ENCODE data around the gene CIITA.
A peak's percentile ranks its signal among the peaks of the same experiment; 100 is the strongest.

Gene CIITA

GRCh38 chr16:10916534-10916933 lies 39.5 kb downstream of the CIITA start:
- TF ChIP-seq ZFX (IDR thresholded peaks at IDR 0.05; ENCODE audit: borderline replicate concordance) (no peak), CTCF (IDR thresholded peaks at IDR 0.05) (no peak)
- no peak overlapping the region for H3K27ac ChIP-seq

GRCh38 chr16:10918294-10919002 lies 41.4 kb downstream of the CIITA start:
- H3K27ac ChIP-seq: no peak overlapping the region
- TF ChIP-seq CTCF (IDR thresholded peaks at IDR 0.05): peak; percentile 95
- TF ChIP-seq ZFX (IDR thresholded peaks at IDR 0.05; ENCODE audit: borderline replicate concordance): no peak

DNA sequence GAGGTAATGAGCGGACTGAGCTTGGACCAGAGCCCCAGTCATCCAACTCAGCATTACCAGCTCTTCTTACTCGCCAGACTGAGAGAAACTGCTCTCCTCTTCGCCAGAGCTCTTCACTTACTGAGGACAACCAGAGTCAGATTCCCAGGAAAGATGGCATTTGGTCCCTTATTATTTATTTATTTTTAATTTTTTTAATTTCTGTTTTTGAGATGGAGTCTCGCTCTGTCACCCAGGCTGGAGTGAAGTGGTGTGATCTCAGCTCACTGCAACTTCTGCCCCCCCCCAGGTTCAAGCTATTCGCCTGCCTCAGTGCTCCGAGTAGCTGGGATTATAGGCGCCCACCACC lies 42.0 kb downstream of the CIITA start:
- H3K27ac ChIP-seq: no peak overlapping the region
- TF ChIP-seq ZFX (IDR thresholded peaks at IDR 0.05; ENCODE audit: borderline replicate concordance) (no peak), CTCF (IDR thresholded peaks at IDR 0.05) (peak; percentile 71)

GRCh38 chr16:10920726-10921427 lies 43.9 kb downstream of the CIITA start:
- TF ChIP-seq CTCF (IDR thresholded peaks at IDR 0.05) (no peak), ZFX (IDR thresholded peaks at IDR 0.05; ENCODE audit: borderline replicate concordance) (no peak)
- no peak overlapping the region for H3K27ac ChIP-seq

GRCh38 chr16:10921536-10922327 lies 44.7 kb downstream of the CIITA start:
- TF ChIP-seq ZFX (IDR thresholded peaks at IDR 0.05; ENCODE audit: borderline replicate concordance): no peak
- no peak for TF ChIP-seq CTCF (IDR thresholded peaks at IDR 0.05)
- no peak overlapping the region for H3K27ac ChIP-seq

GRCh38 chr16:10922328-10923145 lies 45.5 kb downstream of the CIITA start:
- TF ChIP-seq CTCF (IDR thresholded peaks at IDR 0.05) (no peak), ZFX (IDR thresholded peaks at IDR 0.05; ENCODE audit: borderline replicate concordance) (no peak)

More at GRCh38 chr16:10922328-10923145, 45.5 kb downstream of the CIITA start:
- no peak overlapping the region for H3K27ac ChIP-seq
